A549 (cell line): ENCODE measurements around the gene ATP13A3. TPM values are rescaled to one million over a fixed set of nuclear protein-coding genes. Genes with fewer than 3 reads are reported as not detected.
A peak's percentile ranks its signal among the peaks of the same experiment; 100 is the strongest.
"Not testable (repeated sequence)": the region's sequence is repeated elsewhere in the genome, so short reads cannot be mapped to it uniquely, and the experiment has no call there.

ENCODE experiments used
- ATAC-seq, 2 experiments: fragments of 200-7000 bp in 1 of 2; fragments of >200 bp in 1 of 2; cut with Nextera tagmentation in 1 of 2; cut with Tn5 transposase in 1 of 2; 3 replicates each; pipeline versions ENCODE4 v1.8.0 to v1.9.1; 2018 to 2020; ENCODE audit warnings: mild to moderate bottlenecking in 1 of 2, moderate library complexity in 1 of 2
- CTCF ChIA-PET: fragments of 300-600 bp; sonication (Branson Sonifier 250); formaldehyde crosslinking; extraction: SDS; loops from one replicate; lab custom pipeline; 2021; ENCODE audit warnings: antibody characterized with exemption, inconsistent platforms; lab: Yijun Ruan, JAX
- POLR2A ChIA-PET: fragments of 350-600 bp; formaldehyde crosslinking; extraction: SDS; loops from one replicate; lab custom pipeline; 2021; ENCODE audit warnings: antibody characterized with exemption, inconsistent platforms; lab: Yijun Ruan, JAX
- DNase-seq, 2 experiments: peaks; one replicate each; pipeline versions ENCODE4 v3.0.0 to v3.0.0-alpha.2; 2011 to 2016; ENCODE audit warnings: low read depth in 1 of 2, low spot score in 1 of 2
- FAIRE-seq: peaks from 2 replicates; lab custom pipeline; 2011; peaks lifted over from hg19 to GRCh38; lab: Jason Lieb, UNC
- H3K27ac ChIP-seq, 2 experiments: fragments of >200 bp; sonication (Bioruptor Twin); formaldehyde crosslinking; 3 replicates each; pipeline ENCODE4 v1.5.1; 2016 to 2017
- H3K4me1 ChIP-seq: fragments of >200 bp; sonication (Bioruptor Twin); formaldehyde crosslinking; 3 replicates; pipeline ENCODE4 v1.6.1; 2016
- H3K4me2 ChIP-seq: fragments of >200 bp; sonication (Bioruptor Twin); formaldehyde crosslinking; 3 replicates; pipeline ENCODE4 v1.6.1; 2016
- H3K4me3 ChIP-seq: fragments of >200 bp; sonication (Bioruptor Twin); formaldehyde crosslinking; 3 replicates; pipeline ENCODE4 v1.5.1; 2016
- H3K9me3 ChIP-seq: fragments of >200 bp; sonication (Bioruptor Twin); formaldehyde crosslinking; 3 replicates; pipeline ENCODE4 v1.6.1; 2016
- BHLHE40 ChIP-seq: IDR thresholded peaks from 2 replicates; pipeline ENCODE4 v1.6.1; 2012; ENCODE audit warnings: low read depth, low read length, inconsistent platforms
- CBX2 ChIP-seq: fragments of 200-600 bp; sonication (generic); IDR thresholded peaks from 2 replicates; pipeline ENCODE4 v1.6.1; 2016; ENCODE audit warnings: low read depth, mild to moderate bottlenecking, borderline replicate concordance
- CEBPB ChIP-seq, 2 experiments: fragments of >200 bp in 1 of 2; sonication (Bioruptor Twin) in 1 of 2; formaldehyde crosslinking in 1 of 2; IDR thresholded peaks; 2 replicates each; pipeline ENCODE4 v1.6.1; 2012 to 2016
- EHF ChIP-seq: fragments of 250-450 bp; sonication (Bioruptor Pico); IDR thresholded peaks from 2 replicates; pipeline ENCODE4 v1.5.0; 2020; ENCODE audit warnings: mild to moderate bottlenecking
- EHMT2 ChIP-seq: fragments of 200-600 bp; sonication (generic); IDR thresholded peaks from 2 replicates; pipeline ENCODE4 v1.6.1; 2016; ENCODE audit warnings: antibody characterized with exemption, low read depth, mild to moderate bottlenecking, moderate library complexity
- ESRRA ChIP-seq: fragments of 150-350 bp; IDR thresholded peaks from 2 replicates; pipeline ENCODE4 v1.6.1; 2014; ENCODE audit warnings: mild to moderate bottlenecking, low read length, borderline replicate concordance
- FOSB ChIP-seq: fragments of 250-450 bp; sonication (Bioruptor Pico); IDR thresholded peaks from 2 replicates; pipeline ENCODE4 v1.5.0; 2020; ENCODE audit warnings: mild to moderate bottlenecking, moderate library complexity
- HOXA7 ChIP-seq: fragments of 250-450 bp; sonication (Bioruptor Pico); IDR thresholded peaks from 2 replicates; pipeline ENCODE4 v1.5.0; 2020; ENCODE audit warnings: mild to moderate bottlenecking, moderate library complexity
- KDM1A ChIP-seq: fragments of 200-600 bp; sonication (generic); IDR thresholded peaks from 2 replicates; pipeline ENCODE4 v1.6.1; 2016; ENCODE audit warnings: low read depth, mild to moderate bottlenecking
- MAZ ChIP-seq: fragments of 150-350 bp; IDR thresholded peaks from 2 replicates; pipeline ENCODE4 v1.6.1; 2014; ENCODE audit warnings: antibody characterized with exemption, low read depth, low read length, borderline replicate concordance
- MYC ChIP-seq: IDR thresholded peaks from 2 replicates; pipeline ENCODE4 v1.6.1; 2012; ENCODE audit warnings: mild to moderate bottlenecking, inconsistent platforms, low read length, improper control_type of control experiment, borderline replicate concordance
- NFE2L2 ChIP-seq: fragments of 150-350 bp; conservative IDR thresholded peaks from 2 replicates; pipeline ENCODE4 v1.6.1; 2014; ENCODE audit warnings: low read length
- RARB ChIP-seq: fragments of 250-450 bp; sonication (Bioruptor Pico); IDR thresholded peaks from 2 replicates; pipeline ENCODE4 v1.8.0; 2021; ENCODE audit warnings: mild to moderate bottlenecking, moderate library complexity
- RCOR1 ChIP-seq: fragments of 150-350 bp; IDR thresholded peaks from 2 replicates; pipeline ENCODE4 v1.6.1; 2014; ENCODE audit warnings: antibody characterized with exemption, low read length, low read depth
- RNF2 ChIP-seq: fragments of 200-600 bp; sonication (generic); IDR thresholded peaks from 2 replicates; pipeline ENCODE4 v1.6.1; 2016; ENCODE audit warnings: low read depth, mild to moderate bottlenecking, antibody characterized with exemption, moderate library complexity, borderline replicate concordance
- TFCP2L1 ChIP-seq: fragments of 250-450 bp; sonication (Bioruptor Pico); IDR thresholded peaks from 2 replicates; pipeline ENCODE4 v1.5.0; 2021; ENCODE audit warnings: mild to moderate bottlenecking
- ZFP36 ChIP-seq: fragments of 450-650 bp; IDR thresholded peaks from 2 replicates; pipeline ENCODE4 v1.6.1; 2014; ENCODE audit warnings: borderline replicate concordance; ENCODE audit not compliant: partially characterized antibody
- ZNF302 ChIP-seq: fragments of 250-450 bp; sonication (Bioruptor Pico); IDR thresholded peaks from 2 replicates; pipeline ENCODE4 v1.9.0; 2021; ENCODE audit warnings: inconsistent platforms, mild to moderate bottlenecking, moderate library complexity
- WGBS: methylation state at CpG from one replicate; pipeline ENCODE4 v1.1.6; 2017; ENCODE audit errors: missing lambda C conversion rate; 5-methylcytosine and 5-hydroxymethylcytosine counted together
- polyA plus RNA-seq, 4 experiments: library from polyadenylated mRNA; depleted of rRNA in 3 of 4; stranded (reverse); fragments of >200 nt; fragmentation: RNase III in 1 of 4; extraction: RNeasy Plus Mini Kit Qiagen cat#74134 plus additional on column Dnase treatment in 1 of 4; gene quantifications; 2 replicates in 3 of 4; 3 replicates in 1 of 4; pipeline ENCODE4 v1.2.3, GENCODE V29; 2011 to 2017
- TF ChIP-seq, protein P1 (sequence below): fragments of >200 bp; sonication (Bioruptor Twin); formaldehyde crosslinking; IDR thresholded peaks from 2 replicates; pipeline ENCODE4 v1.6.1; 2016
- TF ChIP-seq, protein P2 (sequence below): fragments of >200 bp; sonication (Bioruptor Twin); formaldehyde crosslinking; IDR thresholded peaks from 3 replicates; pipeline ENCODE4 v1.5.1; 2016
- TF ChIP-seq, protein P3 (sequence below): fragments of 450-650 bp; IDR thresholded peaks from 2 replicates; pipeline ENCODE4 v1.6.1; 2014; ENCODE audit warnings: antibody characterized with exemption
- TF ChIP-seq, protein P4 (sequence below): fragments of 250-450 bp; sonication (Bioruptor Pico); IDR thresholded peaks from 2 replicates; pipeline ENCODE4 v1.5.0; 2020; ENCODE audit warnings: low read depth, mild to moderate bottlenecking, moderate library complexity
- TF ChIP-seq, protein P5 (sequence below): fragments of >200 bp; sonication (Bioruptor Twin); formaldehyde crosslinking; IDR thresholded peaks from 3 replicates; pipeline ENCODE4 v1.6.1; 2016
- TF ChIP-seq, protein P6 (sequence below): IDR thresholded peaks from 2 replicates; pipeline ENCODE4 v1.6.1; 2012
- TF ChIP-seq, protein P7 (sequence below): IDR thresholded peaks from 2 replicates; pipeline ENCODE4 v1.6.1; 2012; ENCODE audit warnings: low read depth, borderline replicate concordance

ATP13A3 gene
- polyA plus RNA-seq, 2 of the 4 experiments (the other 2 are of a cell fraction): 63.6 to 102 TPM

DNA sequence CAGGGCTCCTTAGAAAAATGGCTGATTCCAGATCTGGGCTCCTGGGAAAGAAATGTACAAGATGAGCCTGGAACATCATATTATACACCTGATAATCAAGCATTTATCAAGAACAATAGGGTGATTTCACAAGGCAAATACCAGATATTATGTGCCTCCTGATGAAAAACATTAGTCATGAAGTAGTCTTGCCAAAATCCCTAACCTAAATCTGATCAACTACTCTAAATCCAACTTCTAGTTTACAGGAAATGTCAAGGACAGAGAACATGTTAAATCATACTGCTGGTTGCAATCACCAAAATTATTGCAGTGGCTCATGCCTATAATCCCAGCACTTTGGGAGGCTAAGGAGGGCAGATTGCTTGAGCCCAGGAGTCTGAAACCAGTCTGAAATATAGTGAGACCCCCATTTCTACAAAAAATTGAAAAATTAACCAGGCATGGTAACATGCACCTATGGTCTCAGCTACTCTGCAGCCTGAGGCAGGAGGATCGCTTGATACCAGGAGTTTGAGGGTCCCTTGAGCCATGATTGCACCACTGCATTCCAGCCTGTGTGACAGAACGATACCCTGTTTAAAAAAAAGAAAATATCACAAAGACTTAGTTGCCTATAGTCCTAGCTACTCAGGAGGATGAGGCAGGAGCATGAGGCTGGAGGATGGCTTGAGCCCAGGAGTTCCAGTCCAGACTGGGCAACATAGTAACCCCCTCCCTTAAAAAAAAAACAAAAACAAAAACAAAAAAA lies 34.9 kb upstream of the ATP13A3 start:
- TF ChIP-seq BHLHE40 (no peak), ESRRA (no peak), EHMT2 (no peak), ZFP36 (no peak), FOSB (no peak), EHF (CRISPR knock-in tag) (no peak), MAZ (no peak), ZNF302 (CRISPR knock-in tag) (no peak), TFCP2L1 (no peak), NFE2L2 (no peak), CBX2 (no peak)
- TF ChIP-seq, protein P1, sequence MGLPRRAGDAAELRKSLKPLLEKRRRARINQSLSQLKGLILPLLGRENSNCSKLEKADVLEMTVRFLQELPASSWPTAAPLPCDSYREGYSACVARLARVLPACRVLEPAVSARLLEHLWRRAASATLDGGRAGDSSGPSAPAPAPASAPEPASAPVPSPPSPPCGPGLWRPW: no peak
- ChIA-PET POLR2A (no interaction called here), CTCF (no interaction called here)
- no peaks in the 10 kb centered on the region for H3K9me3 ChIP-seq
- DNase-seq (no peak), FAIRE-seq (no peak), ATAC-seq (peak in 1 of 2 experiments; percentile 37; a peak in 2 of 6 replicates)
- no peak overlapping the region for H3K4me3 ChIP-seq
- 85% methylated on average over 2 of the region's 2 CpGs for WGBS
- H3K4me1 ChIP-seq: peaks cover 35% of the 10 kb centered on the region
- peak overlapping the region; percentile 45 to 81 for H3K27ac ChIP-seq
- H3K4me2 ChIP-seq: peak overlapping the region; percentile 23

DNA sequence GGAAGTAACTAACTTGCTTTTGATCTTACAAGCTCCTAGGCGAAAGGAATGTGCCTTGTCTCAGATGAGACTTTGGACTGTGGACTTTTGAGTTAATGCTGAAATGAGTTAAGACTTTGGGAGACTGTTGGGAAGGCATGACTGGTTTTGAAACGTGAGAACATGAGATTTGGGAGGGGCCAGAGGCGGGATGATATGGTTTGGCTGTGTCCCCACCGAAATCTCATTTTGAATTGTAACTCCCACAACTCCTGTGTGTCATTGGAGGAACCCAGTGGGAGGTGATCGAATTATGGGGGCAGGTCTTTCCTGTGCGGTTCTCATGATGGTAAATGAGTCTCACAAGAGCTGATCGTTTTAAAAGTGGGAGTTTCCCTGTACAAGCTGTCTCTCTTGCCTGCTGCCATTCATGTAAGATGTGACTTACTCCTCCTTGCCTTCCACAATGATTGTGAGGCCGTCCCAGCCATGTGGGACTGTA lies 33.9 kb upstream of the ATP13A3 start:
- Histone ChIP-seq H3K4me2 (peak overlapping the region; percentile 15; the same call in 2 of the 3 replicates), H3K4me1 (peaks cover 35% of the 10 kb centered on the region), H3K27ac (peak overlapping the region; percentile 37 to 45; a peak in 4 of 6 replicates)
- CTCF ChIA-PET, H3K4me3 ChIP-seq, DNase-seq, H3K9me3 ChIP-seq, ATAC-seq, FAIRE-seq, POLR2A ChIA-PET: not testable (repeated sequence)
- 78% methylated on average over 8 of the region's 8 CpGs for WGBS

DNA sequence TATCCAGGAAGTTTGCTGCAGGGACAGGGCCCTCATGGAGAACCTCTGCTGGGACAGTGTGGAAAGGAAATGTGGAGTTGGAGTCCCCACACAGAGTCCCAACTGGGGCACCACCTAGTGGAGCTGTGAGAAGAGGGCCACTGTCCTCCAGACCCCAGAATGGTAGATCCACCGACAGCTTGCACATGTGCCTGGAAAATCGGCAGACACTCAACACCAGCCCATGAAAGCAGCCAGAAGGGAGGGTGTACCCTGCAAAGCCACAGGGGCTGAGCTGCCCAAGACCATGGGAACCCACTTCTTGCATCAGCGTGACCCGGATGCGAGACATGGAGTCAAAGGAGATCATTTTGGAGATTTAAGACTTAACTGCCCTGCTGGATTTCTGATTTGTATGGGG lies 33.4 kb upstream of the ATP13A3 start:
- ATAC-seq, H3K4me3 ChIP-seq, POLR2A ChIA-PET, CTCF ChIA-PET, FAIRE-seq, H3K4me2 ChIP-seq, DNase-seq, H3K9me3 ChIP-seq: not testable (repeated sequence)
- no CpG with 5 or more reads among the region's 5 CpGs for WGBS
- Histone ChIP-seq H3K27ac (peak overlapping the region in 1 of 2 experiments; percentile 37; a peak in 2 of 6 replicates), H3K4me1 (peaks cover 35% of the 10 kb centered on the region)

DNA sequence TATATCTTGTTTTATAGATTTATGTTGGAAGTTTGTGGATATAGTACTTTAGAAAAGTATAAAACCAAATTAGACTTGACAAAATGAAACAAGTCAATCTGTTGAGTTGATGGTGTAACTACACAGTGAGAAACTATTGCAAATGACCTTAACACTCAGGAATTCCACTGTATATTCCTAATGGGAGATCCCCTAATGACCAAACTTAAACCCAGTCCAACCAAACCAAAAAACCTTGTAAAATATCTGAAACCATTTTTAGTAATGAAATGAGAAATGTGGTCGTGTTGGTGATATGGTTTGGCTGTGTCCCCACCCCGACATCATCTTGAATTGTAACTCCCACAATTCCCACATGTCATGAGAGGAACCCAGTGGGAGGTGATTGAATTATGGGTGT lies 31.9 kb upstream of the ATP13A3 start:
- Histone ChIP-seq H3K4me2 (no peak overlapping the region), H3K4me1 (peaks cover 35% of the 10 kb centered on the region), H3K4me3 (no peak overlapping the region), H3K9me3 (no peaks in the 10 kb centered on the region), H3K27ac (no peak overlapping the region)
- 53% methylated on average over 2 of the region's 2 CpGs for WGBS
- DNase-seq: no peak
- CTCF ChIA-PET: interaction anchor here (1.3 kb wide), 1 partner anchor 77 kb away, joined by 3 read pairs; no protein-coding TSS in a partner anchor
- POLR2A ChIA-PET: no interaction called here
- FAIRE-seq: no peak
- ATAC-seq: no peak
- no peak for TF ChIP-seq KDM1A
- TF ChIP-seq, protein P2, sequence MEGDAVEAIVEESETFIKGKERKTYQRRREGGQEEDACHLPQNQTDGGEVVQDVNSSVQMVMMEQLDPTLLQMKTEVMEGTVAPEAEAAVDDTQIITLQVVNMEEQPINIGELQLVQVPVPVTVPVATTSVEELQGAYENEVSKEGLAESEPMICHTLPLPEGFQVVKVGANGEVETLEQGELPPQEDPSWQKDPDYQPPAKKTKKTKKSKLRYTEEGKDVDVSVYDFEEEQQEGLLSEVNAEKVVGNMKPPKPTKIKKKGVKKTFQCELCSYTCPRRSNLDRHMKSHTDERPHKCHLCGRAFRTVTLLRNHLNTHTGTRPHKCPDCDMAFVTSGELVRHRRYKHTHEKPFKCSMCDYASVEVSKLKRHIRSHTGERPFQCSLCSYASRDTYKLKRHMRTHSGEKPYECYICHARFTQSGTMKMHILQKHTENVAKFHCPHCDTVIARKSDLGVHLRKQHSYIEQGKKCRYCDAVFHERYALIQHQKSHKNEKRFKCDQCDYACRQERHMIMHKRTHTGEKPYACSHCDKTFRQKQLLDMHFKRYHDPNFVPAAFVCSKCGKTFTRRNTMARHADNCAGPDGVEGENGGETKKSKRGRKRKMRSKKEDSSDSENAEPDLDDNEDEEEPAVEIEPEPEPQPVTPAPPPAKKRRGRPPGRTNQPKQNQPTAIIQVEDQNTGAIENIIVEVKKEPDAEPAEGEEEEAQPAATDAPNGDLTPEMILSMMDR: no peak
- no peak for TF ChIP-seq HOXA7
- no peak for TF ChIP-seq RCOR1
- TF ChIP-seq, protein P3, sequence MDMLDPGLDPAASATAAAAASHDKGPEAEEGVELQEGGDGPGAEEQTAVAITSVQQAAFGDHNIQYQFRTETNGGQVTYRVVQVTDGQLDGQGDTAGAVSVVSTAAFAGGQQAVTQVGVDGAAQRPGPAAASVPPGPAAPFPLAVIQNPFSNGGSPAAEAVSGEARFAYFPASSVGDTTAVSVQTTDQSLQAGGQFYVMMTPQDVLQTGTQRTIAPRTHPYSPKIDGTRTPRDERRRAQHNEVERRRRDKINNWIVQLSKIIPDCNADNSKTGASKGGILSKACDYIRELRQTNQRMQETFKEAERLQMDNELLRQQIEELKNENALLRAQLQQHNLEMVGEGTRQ: no peak
- TF ChIP-seq, protein P4, sequence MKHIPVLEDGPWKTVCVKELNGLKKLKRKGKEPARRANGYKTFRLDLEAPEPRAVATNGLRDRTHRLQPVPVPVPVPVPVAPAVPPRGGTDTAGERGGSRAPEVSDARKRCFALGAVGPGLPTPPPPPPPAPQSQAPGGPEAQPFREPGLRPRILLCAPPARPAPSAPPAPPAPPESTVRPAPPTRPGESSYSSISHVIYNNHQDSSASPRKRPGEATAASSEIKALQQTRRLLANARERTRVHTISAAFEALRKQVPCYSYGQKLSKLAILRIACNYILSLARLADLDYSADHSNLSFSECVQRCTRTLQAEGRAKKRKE (CRISPR knock-in tag): no peak
- no peak for TF ChIP-seq CEBPB (IDR thresholded peaks at IDR 0.05)
- no peak for TF ChIP-seq RARB (CRISPR knock-in tag)
- TF ChIP-seq, protein P5, sequence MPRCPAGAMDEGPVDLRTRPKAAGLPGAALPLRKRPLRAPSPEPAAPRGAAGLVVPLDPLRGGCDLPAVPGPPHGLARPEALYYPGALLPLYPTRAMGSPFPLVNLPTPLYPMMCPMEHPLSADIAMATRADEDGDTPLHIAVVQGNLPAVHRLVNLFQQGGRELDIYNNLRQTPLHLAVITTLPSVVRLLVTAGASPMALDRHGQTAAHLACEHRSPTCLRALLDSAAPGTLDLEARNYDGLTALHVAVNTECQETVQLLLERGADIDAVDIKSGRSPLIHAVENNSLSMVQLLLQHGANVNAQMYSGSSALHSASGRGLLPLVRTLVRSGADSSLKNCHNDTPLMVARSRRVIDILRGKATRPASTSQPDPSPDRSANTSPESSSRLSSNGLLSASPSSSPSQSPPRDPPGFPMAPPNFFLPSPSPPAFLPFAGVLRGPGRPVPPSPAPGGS: no peak
- no peak for TF ChIP-seq MYC
- no peak for TF ChIP-seq RNF2
- TF ChIP-seq, protein P6, sequence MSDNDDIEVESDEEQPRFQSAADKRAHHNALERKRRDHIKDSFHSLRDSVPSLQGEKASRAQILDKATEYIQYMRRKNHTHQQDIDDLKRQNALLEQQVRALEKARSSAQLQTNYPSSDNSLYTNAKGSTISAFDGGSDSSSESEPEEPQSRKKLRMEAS: no peak
- TF ChIP-seq, protein P7, sequence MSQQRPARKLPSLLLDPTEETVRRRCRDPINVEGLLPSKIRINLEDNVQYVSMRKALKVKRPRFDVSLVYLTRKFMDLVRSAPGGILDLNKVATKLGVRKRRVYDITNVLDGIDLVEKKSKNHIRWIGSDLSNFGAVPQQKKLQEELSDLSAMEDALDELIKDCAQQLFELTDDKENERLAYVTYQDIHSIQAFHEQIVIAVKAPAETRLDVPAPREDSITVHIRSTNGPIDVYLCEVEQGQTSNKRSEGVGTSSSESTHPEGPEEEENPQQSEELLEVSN: no peak
